ENCODE results near the gene MAP3K5. TPM values are rescaled to one million over a fixed set of nuclear protein-coding genes. Genes with fewer than 3 reads are reported as not detected.

MAP3K5 gene
- total RNA-seq, 3 donors from 2014 or later (not counting 1 experiment from before 2014, with no cell fraction given), result 19.7 to 36.7 (median 35.4) TPM

DNA sequence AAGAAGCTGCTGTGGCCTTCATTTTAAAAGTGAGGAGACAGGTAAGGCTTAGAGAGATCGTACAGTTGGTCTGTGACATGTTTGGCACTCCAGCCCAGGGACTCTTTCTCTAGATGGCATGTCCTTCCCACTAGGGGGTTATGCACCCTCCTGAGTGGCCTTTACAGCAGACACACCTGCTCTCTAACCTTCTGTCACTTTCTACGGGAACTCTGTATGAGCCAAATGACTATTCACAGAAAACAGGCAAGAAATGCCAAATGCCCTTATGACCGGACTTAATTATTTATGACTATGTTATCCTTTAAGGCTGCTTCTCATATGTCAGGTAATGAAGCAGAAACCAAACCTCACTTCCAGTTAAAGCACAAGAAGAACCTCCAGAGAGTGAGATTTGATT is 91.2 kb downstream of the MAP3K5 start:
- Mint-ChIP-seq H3K27me3 (ENCODE audit: low read depth in 2 of 2) (no peaks in the 10 kb centered on the region), H3K4me1 (peaks cover 22 to 37% of the 10 kb centered on the region in 2 donors), H3K4me3 (no peak overlapping the region), H3K9me3 (no peaks in the 10 kb centered on the region), H3K36me3 (no peaks in the 10 kb centered on the region), H3K27ac (no peak overlapping the region)
- ATAC-seq (no peak), DNase-seq (no peak)
- no peak overlapping the region for H3K4me3 ChIP-seq (ENCODE audit: low read length)
- no peaks in the 10 kb centered on the region for H3K9me3 ChIP-seq (ENCODE audit: control insufficient read depth, insufficient read depth, low read length)
- H3K36me3 ChIP-seq (ENCODE audit: control insufficient read depth, insufficient read depth, low read length), result peaks cover 15% of the 10 kb centered on the region
- intact Hi-C loops (cut with micrococcal nuclease), result no loop called here
- no peaks in the 10 kb centered on the region for H3K27me3 ChIP-seq (ENCODE audit: control insufficient read depth, insufficient read depth, low read length)
- 95% methylated on average over 2 of the region's 3 CpGs for WGBS (ENCODE audit: insufficient coverage)
- TF ChIP-seq, protein P1, sequence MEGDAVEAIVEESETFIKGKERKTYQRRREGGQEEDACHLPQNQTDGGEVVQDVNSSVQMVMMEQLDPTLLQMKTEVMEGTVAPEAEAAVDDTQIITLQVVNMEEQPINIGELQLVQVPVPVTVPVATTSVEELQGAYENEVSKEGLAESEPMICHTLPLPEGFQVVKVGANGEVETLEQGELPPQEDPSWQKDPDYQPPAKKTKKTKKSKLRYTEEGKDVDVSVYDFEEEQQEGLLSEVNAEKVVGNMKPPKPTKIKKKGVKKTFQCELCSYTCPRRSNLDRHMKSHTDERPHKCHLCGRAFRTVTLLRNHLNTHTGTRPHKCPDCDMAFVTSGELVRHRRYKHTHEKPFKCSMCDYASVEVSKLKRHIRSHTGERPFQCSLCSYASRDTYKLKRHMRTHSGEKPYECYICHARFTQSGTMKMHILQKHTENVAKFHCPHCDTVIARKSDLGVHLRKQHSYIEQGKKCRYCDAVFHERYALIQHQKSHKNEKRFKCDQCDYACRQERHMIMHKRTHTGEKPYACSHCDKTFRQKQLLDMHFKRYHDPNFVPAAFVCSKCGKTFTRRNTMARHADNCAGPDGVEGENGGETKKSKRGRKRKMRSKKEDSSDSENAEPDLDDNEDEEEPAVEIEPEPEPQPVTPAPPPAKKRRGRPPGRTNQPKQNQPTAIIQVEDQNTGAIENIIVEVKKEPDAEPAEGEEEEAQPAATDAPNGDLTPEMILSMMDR (IDR thresholded peaks at IDR 0.05), result no peak
- H3K27ac ChIP-seq (ENCODE audit: low read length), result no peak overlapping the region
- H3K4me1 ChIP-seq (ENCODE audit: control insufficient read depth, insufficient read depth, low read length), result no peaks in the 10 kb centered on the region

DNA sequence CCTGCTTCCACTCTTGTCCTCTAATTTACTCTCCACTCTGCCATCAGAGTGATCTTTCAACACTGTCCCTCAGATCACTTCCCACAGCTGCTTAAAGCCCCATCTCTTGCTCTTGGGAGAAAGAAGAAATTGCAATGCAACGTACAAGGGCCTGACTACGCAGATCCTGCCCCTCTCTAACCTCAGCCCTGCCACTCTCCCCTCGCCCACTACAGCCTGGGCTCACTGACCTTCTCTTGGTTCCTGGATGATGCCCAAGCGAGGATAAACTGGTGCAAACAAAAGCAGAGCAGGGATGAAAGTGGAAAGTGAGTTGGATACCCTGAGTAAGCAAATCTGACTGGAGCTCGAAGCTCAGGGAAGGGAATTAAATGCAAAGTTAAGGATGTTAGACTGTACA is 92.9 kb downstream of the MAP3K5 start:
- TF ChIP-seq, protein P1 (IDR thresholded peaks at IDR 0.05), result no peak
- Histone ChIP-seq H3K27me3 (ENCODE audit: control insufficient read depth, insufficient read depth, low read length) (no peaks in the 10 kb centered on the region), H3K36me3 (ENCODE audit: control insufficient read depth, insufficient read depth, low read length) (peaks cover 28% of the 10 kb centered on the region), H3K27ac (ENCODE audit: low read length) (no peak overlapping the region), H3K4me3 (ENCODE audit: low read length) (no peak overlapping the region), H3K4me1 (ENCODE audit: control insufficient read depth, insufficient read depth, low read length) (no peaks in the 10 kb centered on the region), H3K9me3 (ENCODE audit: control insufficient read depth, insufficient read depth, low read length) (no peaks in the 10 kb centered on the region)
- Mint-ChIP-seq H3K27ac (no peak overlapping the region), H3K4me1 (peaks cover 22 to 37% of the 10 kb centered on the region in 2 donors), H3K9me3 (no peaks in the 10 kb centered on the region), H3K36me3 (no peaks in the 10 kb centered on the region), H3K27me3 (ENCODE audit: low read depth in 2 of 2) (no peaks in the 10 kb centered on the region), H3K4me3 (no peak overlapping the region)
- 80% methylated on average over 5 of the region's 5 CpGs for WGBS (ENCODE audit: insufficient coverage)
- ATAC-seq (no peak), DNase-seq (no peak)
- intact Hi-C loops (cut with micrococcal nuclease), result no loop called here

DNA sequence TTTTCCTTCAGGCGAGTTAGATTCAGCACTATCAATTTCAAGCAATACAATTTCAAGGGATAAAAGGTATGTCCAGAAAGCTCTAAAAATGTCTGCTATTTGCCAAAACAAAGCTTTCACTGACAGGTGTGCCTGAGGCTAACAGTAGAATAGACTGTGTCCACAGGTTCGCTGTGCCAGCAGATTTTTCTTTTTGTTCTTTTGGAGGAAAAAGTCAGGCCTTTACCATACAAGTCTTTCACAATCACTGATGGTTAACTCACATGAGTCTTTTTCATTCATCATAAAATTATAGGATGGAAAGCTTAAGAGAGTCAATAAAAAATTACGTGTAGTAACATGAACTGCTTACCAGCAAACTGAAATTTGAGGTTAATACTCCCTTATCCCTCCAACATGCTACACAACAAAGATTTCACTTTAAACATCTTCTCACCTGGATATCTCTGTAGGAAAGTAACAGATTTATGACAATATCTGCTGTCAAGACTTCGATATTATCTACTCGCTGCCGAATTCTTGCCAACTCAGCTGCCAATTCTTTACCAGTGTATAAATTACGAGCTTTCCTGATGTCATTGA is 95.4 kb downstream of the MAP3K5 start:
- Histone ChIP-seq H3K27ac (ENCODE audit: low read length) (no peak overlapping the region), H3K4me1 (ENCODE audit: control insufficient read depth, insufficient read depth, low read length) (no peaks in the 10 kb centered on the region), H3K4me3 (ENCODE audit: low read length) (no peak overlapping the region), H3K27me3 (ENCODE audit: control insufficient read depth, insufficient read depth, low read length) (no peaks in the 10 kb centered on the region), H3K9me3 (ENCODE audit: control insufficient read depth, insufficient read depth, low read length) (no peaks in the 10 kb centered on the region), H3K36me3 (ENCODE audit: control insufficient read depth, insufficient read depth, low read length) (peaks cover 42% of the 10 kb centered on the region)
- H3K4me1 Mint-ChIP-seq, result peaks cover 16 to 29% of the 10 kb centered on the region in 2 donors
- H3K36me3 Mint-ChIP-seq, result no peaks in the 10 kb centered on the region
- no peak overlapping the region for H3K4me3 Mint-ChIP-seq
- intact Hi-C loops (cut with micrococcal nuclease), result no loop called here
- H3K27ac Mint-ChIP-seq, result no peak overlapping the region
- no peak for DNase-seq
- WGBS (ENCODE audit: insufficient coverage), result 96% methylated on average over 5 of the region's 7 CpGs
- TF ChIP-seq, protein P1 (IDR thresholded peaks at IDR 0.05), result no peak
- no peak for ATAC-seq
- no peaks in the 10 kb centered on the region for H3K9me3 Mint-ChIP-seq
- no peaks in the 10 kb centered on the region for H3K27me3 Mint-ChIP-seq (ENCODE audit: low read depth in 2 of 2)

DNA sequence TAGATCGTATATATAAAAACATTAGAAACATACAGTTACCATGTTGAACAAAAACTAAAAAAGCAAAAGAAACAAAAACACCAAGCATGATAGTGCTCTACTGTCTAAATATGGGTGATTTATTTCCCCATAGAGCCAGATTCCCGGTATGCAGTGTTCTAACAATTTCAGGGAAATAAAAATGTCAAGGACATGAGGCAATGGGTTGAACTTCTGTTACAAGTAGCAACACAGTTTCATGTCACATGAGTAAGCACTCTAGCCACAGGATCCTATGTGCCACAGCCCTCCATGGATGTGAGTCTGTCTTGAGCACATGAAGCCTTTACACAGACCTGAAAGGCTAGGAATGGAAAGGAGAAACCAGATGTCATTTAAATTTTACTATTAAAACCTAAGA is 96.0 kb downstream of the MAP3K5 start:
- intact Hi-C loops (cut with micrococcal nuclease), result no loop called here
- ATAC-seq (no peak), DNase-seq (no peak)
- peaks cover 42% of the 10 kb centered on the region for H3K36me3 ChIP-seq (ENCODE audit: control insufficient read depth, insufficient read depth, low read length)
- H3K4me3 ChIP-seq (ENCODE audit: low read length), result no peak overlapping the region
- Mint-ChIP-seq H3K4me3 (no peak overlapping the region), H3K4me1 (peaks cover 16 to 29% of the 10 kb centered on the region in 2 donors), H3K27ac (no peak overlapping the region), H3K36me3 (no peaks in the 10 kb centered on the region), H3K27me3 (ENCODE audit: low read depth in 2 of 2) (no peaks in the 10 kb centered on the region), H3K9me3 (no peaks in the 10 kb centered on the region)
- no peaks in the 10 kb centered on the region for H3K27me3 ChIP-seq (ENCODE audit: control insufficient read depth, insufficient read depth, low read length)
- no peaks in the 10 kb centered on the region for H3K4me1 ChIP-seq (ENCODE audit: control insufficient read depth, insufficient read depth, low read length)
- TF ChIP-seq, protein P1 (IDR thresholded peaks at IDR 0.05), result no peak
- no peaks in the 10 kb centered on the region for H3K9me3 ChIP-seq (ENCODE audit: control insufficient read depth, insufficient read depth, low read length)
- no peak overlapping the region for H3K27ac ChIP-seq (ENCODE audit: low read length)
- 89% methylated on average over 1 of the region's 2 CpGs for WGBS (ENCODE audit: insufficient coverage)

All from natural killer cell (primary cell).